Left lung (tissue), 10 donors: ENCODE data around the gene APOB. TPM values are rescaled to one million over a fixed set of nuclear protein-coding genes. Genes with fewer than 3 reads are reported as not detected.

Experiments
- ATAC-seq: fragments of 200-7000 bp; cut with Tn5 transposase; one replicate; pipeline ENCODE4 v1.9.1; 2020; ENCODE audit warnings: moderate library complexity
- DNase-seq, 4 donors: peaks; one replicate each; pipeline ENCODE4 v3.0.0-alpha.2; 2013 to 2020
- H3K27ac ChIP-seq, 2 donors: fragments of 200-600 bp; sonication (generic) in 1 of 2; one replicate each; pipeline versions ENCODE4 v1.5.0 to v1.8.0; 2020 to 2021
- H3K27me3 ChIP-seq, 2 donors: fragments of 200-600 bp; sonication (generic) in 1 of 2; one replicate each; pipeline versions ENCODE4 v1.5.0 to v1.8.0; 2020 to 2021
- H3K36me3 ChIP-seq, 2 donors: fragments of 200-600 bp; sonication (generic) in 1 of 2; one replicate each; pipeline versions ENCODE4 v1.5.0 to v1.8.0; 2020 to 2021
- H3K4me1 ChIP-seq, 2 donors: fragments of 200-600 bp; one replicate each; pipeline ENCODE4 v1.8.0; 2021
- H3K4me3 ChIP-seq, 2 donors: fragments of 200-600 bp; sonication (generic) in 1 of 2; one replicate each; pipeline versions ENCODE4 v1.5.0 to v1.8.0; 2020 to 2021; ENCODE audit warnings: mild to moderate bottlenecking in 1 of 2
- H3K9me3 ChIP-seq, 2 donors: fragments of 200-600 bp; sonication (generic) in 1 of 2; one replicate each; pipeline versions ENCODE4 v1.5.0 to v1.8.0; 2020 to 2021
- intact Hi-C, 2 donors: fragments of 100-400 bp; cut with DNase I; formaldehyde crosslinking; loops; one replicate each; pipeline versions ENCODE4 v1.11.2 to v1.14.2; 2022
- polyA plus RNA-seq, 6 donors: library from polyadenylated mRNA; unstranded; fragments of 120-200 nt; gene quantifications; one replicate each; pipeline ENCODE4 v1.2.1, GENCODE V29; 2013; ENCODE audit not compliant: insufficient read length in 6 of 6
- total RNA-seq, 2 donors: library from RNA; stranded (reverse); fragmentation: NEBNext Ultra II Directional; extraction: Animal tissue kit (Norgen Biotek cat#: 25700); gene quantifications; one replicate each; pipeline ENCODE4 v1.2.1, GENCODE V29; 2021
- TF ChIP-seq, protein P1 (sequence below), 2 donors: fragments of 200-600 bp; sonication (generic) in 1 of 2; IDR thresholded peaks; one replicate each; pipeline versions ENCODE4 v1.5.0 to v1.8.0; 2021; ENCODE audit warnings: antibody characterized with exemption in 2 of 2
- donor health status: DM: no; HTN: yes; CAD: no.
- donor health status: DM: no; HTN: no; CAD: no.

APOB gene
- total and polyA plus RNA-seq, 8 donors: 0.01 to 1.5 (median 0.14) TPM

DNA sequence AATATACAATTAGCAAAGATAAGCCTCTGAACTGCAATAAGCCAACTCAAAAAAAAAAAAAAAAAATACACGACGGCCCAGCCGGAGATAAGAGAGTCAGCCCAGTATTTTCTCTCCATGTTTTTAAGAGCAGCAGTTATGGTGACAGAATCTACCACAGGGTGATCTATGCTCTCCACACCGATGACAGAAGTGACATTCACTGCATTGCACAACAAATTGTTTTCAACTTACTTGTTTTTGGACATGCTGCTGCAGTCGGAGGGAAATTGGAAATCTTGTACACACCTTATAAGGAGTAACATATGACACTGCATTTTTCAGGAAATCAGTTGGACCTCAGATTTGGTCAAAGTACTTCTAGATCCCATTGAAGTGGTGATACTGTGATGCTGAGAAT lies 23.3 kb upstream of the APOB start:
- no peaks in the 10 kb centered on the region for H3K27me3 ChIP-seq
- H3K4me3 ChIP-seq: no peak overlapping the region
- no peaks in the 10 kb centered on the region for H3K9me3 ChIP-seq
- no peaks in the 10 kb centered on the region for H3K4me1 ChIP-seq
- ATAC-seq (no peak), DNase-seq (no peak)
- TF ChIP-seq, protein P1, sequence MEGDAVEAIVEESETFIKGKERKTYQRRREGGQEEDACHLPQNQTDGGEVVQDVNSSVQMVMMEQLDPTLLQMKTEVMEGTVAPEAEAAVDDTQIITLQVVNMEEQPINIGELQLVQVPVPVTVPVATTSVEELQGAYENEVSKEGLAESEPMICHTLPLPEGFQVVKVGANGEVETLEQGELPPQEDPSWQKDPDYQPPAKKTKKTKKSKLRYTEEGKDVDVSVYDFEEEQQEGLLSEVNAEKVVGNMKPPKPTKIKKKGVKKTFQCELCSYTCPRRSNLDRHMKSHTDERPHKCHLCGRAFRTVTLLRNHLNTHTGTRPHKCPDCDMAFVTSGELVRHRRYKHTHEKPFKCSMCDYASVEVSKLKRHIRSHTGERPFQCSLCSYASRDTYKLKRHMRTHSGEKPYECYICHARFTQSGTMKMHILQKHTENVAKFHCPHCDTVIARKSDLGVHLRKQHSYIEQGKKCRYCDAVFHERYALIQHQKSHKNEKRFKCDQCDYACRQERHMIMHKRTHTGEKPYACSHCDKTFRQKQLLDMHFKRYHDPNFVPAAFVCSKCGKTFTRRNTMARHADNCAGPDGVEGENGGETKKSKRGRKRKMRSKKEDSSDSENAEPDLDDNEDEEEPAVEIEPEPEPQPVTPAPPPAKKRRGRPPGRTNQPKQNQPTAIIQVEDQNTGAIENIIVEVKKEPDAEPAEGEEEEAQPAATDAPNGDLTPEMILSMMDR (IDR thresholded peaks at IDR 0.05): no peak
- no peaks in the 10 kb centered on the region for H3K36me3 ChIP-seq
- no peak overlapping the region for H3K27ac ChIP-seq
- intact Hi-C loops: no loop called here

DNA sequence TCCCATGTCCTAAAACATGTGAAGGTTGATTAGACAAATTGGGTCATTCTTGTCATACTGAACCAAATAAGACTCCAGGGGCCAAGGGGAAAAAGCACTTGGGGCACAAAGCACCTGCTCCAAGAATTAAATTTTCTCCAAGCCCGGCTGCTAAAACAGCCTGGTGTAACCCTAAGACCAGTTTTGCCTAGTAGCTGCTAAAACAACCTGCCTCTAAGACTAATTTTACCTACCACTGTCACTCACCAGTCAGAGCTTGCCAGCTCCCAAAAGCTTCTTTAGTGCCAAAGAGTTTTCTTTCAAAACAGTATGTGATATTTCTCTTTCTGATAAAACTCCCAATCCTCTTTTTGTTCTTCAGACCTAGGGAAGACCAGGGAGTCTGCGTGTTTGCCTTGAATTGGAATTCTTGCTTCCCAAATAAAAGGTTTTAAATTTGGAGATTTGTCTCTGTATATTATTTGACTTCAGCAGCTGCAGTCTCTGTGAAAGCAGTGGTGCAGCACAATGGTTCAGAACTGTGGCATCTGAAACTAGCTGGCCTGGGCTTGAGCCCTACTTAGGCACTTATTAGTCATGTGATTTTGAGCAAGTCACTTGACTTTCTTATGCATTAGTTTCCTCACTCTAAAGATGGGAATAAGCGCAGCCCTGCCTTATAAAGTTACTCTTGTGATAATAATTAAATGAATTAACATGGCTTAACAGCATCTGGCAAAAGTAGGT lies 16.2 kb upstream of the APOB start:
- no peak overlapping the region for H3K4me3 ChIP-seq
- no peaks in the 10 kb centered on the region for H3K27me3 ChIP-seq
- intact Hi-C loops: no loop called here
- no peaks in the 10 kb centered on the region for H3K9me3 ChIP-seq
- TF ChIP-seq, protein P1 (IDR thresholded peaks at IDR 0.05): no peak
- no peaks in the 10 kb centered on the region for H3K36me3 ChIP-seq
- no peak for ATAC-seq
- H3K4me1 ChIP-seq: no peaks in the 10 kb centered on the region
- H3K27ac ChIP-seq: no peak overlapping the region
- DNase-seq: no peak

DNA sequence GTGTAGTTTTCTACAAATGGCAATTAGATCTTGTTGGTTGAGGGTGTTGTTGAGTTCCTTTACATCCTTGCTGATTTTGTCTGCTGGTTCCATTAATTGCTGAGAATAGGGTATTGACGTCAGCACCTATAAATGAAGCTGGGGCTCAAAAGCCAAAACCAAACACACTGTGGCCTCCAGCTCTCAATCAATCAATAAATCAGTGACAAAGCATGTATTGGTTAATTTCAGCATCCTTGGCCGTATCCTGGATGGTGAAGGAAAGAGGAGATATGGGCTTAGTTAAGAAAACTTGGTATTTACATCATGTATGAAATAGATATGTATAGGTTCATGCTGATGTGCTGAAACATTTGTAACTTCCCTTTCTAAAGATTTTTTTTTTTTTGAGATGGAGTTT lies 13.2 kb upstream of the APOB start:
- no peak for DNase-seq
- no peaks in the 10 kb centered on the region for H3K4me1 ChIP-seq
- no peaks in the 10 kb centered on the region for H3K9me3 ChIP-seq
- H3K4me3 ChIP-seq: no peak overlapping the region
- intact Hi-C loops: no loop called here
- no peaks in the 10 kb centered on the region for H3K36me3 ChIP-seq
- ATAC-seq: no peak
- H3K27me3 ChIP-seq: no peaks in the 10 kb centered on the region
- TF ChIP-seq, protein P1 (IDR thresholded peaks at IDR 0.05): no peak
- H3K27ac ChIP-seq: no peak overlapping the region

DNA sequence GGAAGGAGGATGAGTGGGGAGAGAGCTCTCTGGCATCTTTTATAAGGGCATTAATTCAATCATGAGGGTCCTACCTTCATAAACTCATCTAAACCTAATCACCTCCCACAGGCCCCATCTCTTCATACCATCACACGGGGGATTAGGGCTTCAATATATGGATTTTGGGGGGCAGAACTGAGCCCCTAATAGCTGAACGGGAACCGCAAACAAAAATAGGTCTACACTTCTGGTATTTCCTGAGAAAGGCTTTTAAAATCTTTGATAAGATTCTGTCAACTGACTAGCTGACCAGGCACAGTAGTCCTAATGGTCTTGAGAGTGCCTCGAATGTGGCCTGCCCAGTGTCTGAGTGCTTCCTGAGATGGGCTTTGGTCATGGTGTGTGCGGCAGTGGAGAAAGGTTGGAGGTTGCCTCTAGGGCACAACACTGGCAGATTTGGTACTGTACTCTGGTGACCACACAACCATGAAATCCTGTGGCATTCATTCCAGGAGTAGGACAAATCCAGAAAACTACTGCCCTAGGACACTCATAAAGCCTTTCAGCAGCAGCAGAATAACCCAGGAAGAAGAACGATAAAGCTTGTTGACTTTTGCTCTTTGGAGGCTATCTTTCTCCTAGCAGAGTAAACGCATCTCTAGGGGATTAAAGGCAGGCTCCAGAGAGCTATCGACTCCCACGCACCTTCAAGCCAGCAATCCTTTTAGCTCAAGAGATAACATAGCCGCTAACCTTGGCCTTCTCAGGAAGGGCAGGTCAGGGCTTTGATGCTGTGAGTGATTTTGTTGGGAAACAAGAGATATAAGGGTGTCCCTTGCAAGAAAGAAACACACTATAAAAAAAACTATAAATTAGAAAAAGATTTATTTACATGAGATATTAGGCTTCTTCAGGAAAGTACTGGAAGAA lies 12.3 kb upstream of the APOB start:
- H3K27ac ChIP-seq: no peak overlapping the region
- intact Hi-C loops: no loop called here
- DNase-seq: no peak

More for the DNA sequence above, 12.3 kb upstream of the APOB start:
- Histone ChIP-seq H3K36me3 (no peaks in the 10 kb centered on the region), H3K4me3 (no peak overlapping the region), H3K9me3 (no peaks in the 10 kb centered on the region), H3K27me3 (no peaks in the 10 kb centered on the region), H3K4me1 (no peaks in the 10 kb centered on the region)
- TF ChIP-seq, protein P1 (IDR thresholded peaks at IDR 0.05): no peak
- no peak for ATAC-seq
